ENCODE results near the gene SUPV3L1.

DNA sequence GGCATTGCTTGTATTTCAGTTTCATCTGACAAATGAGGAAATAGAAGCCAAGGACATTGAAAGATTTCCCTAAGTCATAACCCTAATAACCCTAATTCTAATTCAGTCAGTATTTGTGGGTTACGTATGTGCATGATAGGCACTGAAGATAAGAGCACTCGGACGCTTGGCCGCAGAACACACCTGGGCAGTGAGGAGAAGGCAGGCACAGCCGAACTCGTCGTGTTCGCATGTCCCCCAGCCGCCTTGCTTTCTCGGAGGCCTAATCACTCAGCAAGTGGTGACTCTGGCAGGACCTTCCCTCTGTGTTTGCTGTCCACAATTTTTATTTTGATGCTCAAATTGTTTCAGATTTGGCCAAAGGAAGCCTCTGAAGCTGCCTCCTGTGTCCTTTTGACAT is 63.8 kb downstream of the SUPV3L1 start:
- TF ChIP-seq, protein P1, sequence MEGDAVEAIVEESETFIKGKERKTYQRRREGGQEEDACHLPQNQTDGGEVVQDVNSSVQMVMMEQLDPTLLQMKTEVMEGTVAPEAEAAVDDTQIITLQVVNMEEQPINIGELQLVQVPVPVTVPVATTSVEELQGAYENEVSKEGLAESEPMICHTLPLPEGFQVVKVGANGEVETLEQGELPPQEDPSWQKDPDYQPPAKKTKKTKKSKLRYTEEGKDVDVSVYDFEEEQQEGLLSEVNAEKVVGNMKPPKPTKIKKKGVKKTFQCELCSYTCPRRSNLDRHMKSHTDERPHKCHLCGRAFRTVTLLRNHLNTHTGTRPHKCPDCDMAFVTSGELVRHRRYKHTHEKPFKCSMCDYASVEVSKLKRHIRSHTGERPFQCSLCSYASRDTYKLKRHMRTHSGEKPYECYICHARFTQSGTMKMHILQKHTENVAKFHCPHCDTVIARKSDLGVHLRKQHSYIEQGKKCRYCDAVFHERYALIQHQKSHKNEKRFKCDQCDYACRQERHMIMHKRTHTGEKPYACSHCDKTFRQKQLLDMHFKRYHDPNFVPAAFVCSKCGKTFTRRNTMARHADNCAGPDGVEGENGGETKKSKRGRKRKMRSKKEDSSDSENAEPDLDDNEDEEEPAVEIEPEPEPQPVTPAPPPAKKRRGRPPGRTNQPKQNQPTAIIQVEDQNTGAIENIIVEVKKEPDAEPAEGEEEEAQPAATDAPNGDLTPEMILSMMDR (IDR thresholded peaks at IDR 0.05; ENCODE audit: low read length): no peak
- TF ChIP-seq EZH2 (IDR thresholded peaks at IDR 0.05; ENCODE audit: borderline replicate concordance, low read length): no peak
